Left renal pelvis (tissue), 4 donors: ENCODE data around the gene PTPRT. TPM values are rescaled to one million over a fixed set of nuclear protein-coding genes. Genes with fewer than 3 reads are reported as not detected.

ENCODE experiments used
- DNase-seq, 4 donors: peaks; one replicate each; pipeline ENCODE4 v3.0.0-alpha.2; 2013; ENCODE audit warnings: low read depth in 4 of 4, low spot score in 3 of 4
- polyA plus RNA-seq, 4 donors: library from polyadenylated mRNA; unstranded; fragments of 120-200 nt; gene quantifications; one replicate each; pipeline ENCODE4 v1.2.1, GENCODE V29; 2013; ENCODE audit not compliant: insufficient read length in 4 of 4

PTPRT gene
- polyA plus RNA-seq, 4 donors = 0.43 to 22.1 (median 0.89) TPM

GRCh38 chr20:42857446-42857845 lies 332.3 kb downstream of the PTPRT start:
- DNase-seq = no peak

GRCh38 chr20:42855896-42856295 lies 333.8 kb downstream of the PTPRT start:
- no peak for DNase-seq

GRCh38 chr20:42852691-42853090 lies 337.0 kb downstream of the PTPRT start:
- DNase-seq = no peak

GRCh38 chr20:42846784-42847490 lies 342.8 kb downstream of the PTPRT start:
- no peak for DNase-seq

- DNase-seq = no peak
Observed at GRCh38 chr20:42844751-42845150, 345.0 kb downstream of the PTPRT start.

- no peak for DNase-seq
Observed at GRCh38 chr20:42837456-42837855, 352.2 kb downstream of the PTPRT start.

- DNase-seq = peak in 1 of 4 donors; percentile 4
Observed at GRCh38 chr20:42836339-42836738, 353.4 kb downstream of the PTPRT start.

- no peak for DNase-seq
Observed at GRCh38 chr20:42807876-42808275, 381.8 kb downstream of the PTPRT start.

GRCh38 chr20:42795111-42795695 lies 394.5 kb downstream of the PTPRT start:
- no peak for DNase-seq

- no peak for DNase-seq
Observed at GRCh38 chr20:42792052-42792451, 397.7 kb downstream of the PTPRT start.

GRCh38 chr20:42790111-42790510 lies 399.6 kb downstream of the PTPRT start:
- no peak for DNase-seq

- no peak for DNase-seq
Observed at GRCh38 chr20:42788707-42789106, 401.0 kb downstream of the PTPRT start.

GRCh38 chr20:42785041-42785440 lies 404.7 kb downstream of the PTPRT start:
- DNase-seq = no peak

GRCh38 chr20:42779216-42779615 lies 410.5 kb downstream of the PTPRT start:
- no peak for DNase-seq

- DNase-seq = no peak
Observed at GRCh38 chr20:42775866-42776265, 413.8 kb downstream of the PTPRT start.

- DNase-seq = no peak
Observed at GRCh38 chr20:42775037-42775436, 414.7 kb downstream of the PTPRT start.

GRCh38 chr20:42763015-42763414 lies 426.7 kb downstream of the PTPRT start:
- DNase-seq = no peak

GRCh38 chr20:42756991-42757390 lies 432.7 kb downstream of the PTPRT start:
- no peak for DNase-seq

- no peak for DNase-seq
Observed at GRCh38 chr20:42754706-42755105, 435.0 kb downstream of the PTPRT start.

- no peak for DNase-seq
Observed at GRCh38 chr20:42752620-42753019, 437.1 kb downstream of the PTPRT start.

GRCh38 chr20:42749556-42749955 lies 440.1 kb downstream of the PTPRT start:
- DNase-seq = no peak

- no peak for DNase-seq
Observed at GRCh38 chr20:42747765-42748411, 441.8 kb downstream of the PTPRT start.
